Osteoblast (primary cell): Measurements from ENCODE around the gene PRKAG2. TPM values are rescaled to one million over a fixed set of nuclear protein-coding genes. Genes with fewer than 3 reads are reported as not detected.

ENCODE experiments used
- DNase-seq: peaks from one replicate; pipeline ENCODE4 v3.0.0; 2011; ENCODE audit warnings: low spot score, mixed read lengths; ENCODE audit not compliant: insufficient read length; ENCODE audit errors: missing footprints
- H2AFZ ChIP-seq: 2 replicates; pipeline ENCODE4 v1.6.0; 2011; ENCODE audit warnings: mild to moderate bottlenecking, low read length
- H3K27ac ChIP-seq: 2 replicates; pipeline ENCODE4 v1.5.1; 2011; ENCODE audit warnings: mild to moderate bottlenecking, low read depth, low read length, moderate library complexity
- H3K27me3 ChIP-seq: 2 replicates; pipeline ENCODE4 v1.6.0; 2012; ENCODE audit warnings: mild to moderate bottlenecking, control low read depth, inconsistent platforms, low read length, moderate library complexity; ENCODE audit not compliant: insufficient read depth
- H3K36me3 ChIP-seq: 2 replicates; pipeline ENCODE4 v1.5.1; 2011; ENCODE audit warnings: mild to moderate bottlenecking, low read length, control low read depth, moderate library complexity; ENCODE audit not compliant: insufficient read depth
- H3K4me1 ChIP-seq: 2 replicates; pipeline ENCODE4 v1.5.1; 2011; ENCODE audit warnings: mild to moderate bottlenecking, low read length, control low read depth, moderate library complexity; ENCODE audit not compliant: insufficient read depth
- H3K4me2 ChIP-seq: 2 replicates; pipeline ENCODE4 v1.6.0; 2011; ENCODE audit warnings: mild to moderate bottlenecking, low read length; ENCODE audit not compliant: insufficient read depth
- H3K4me3 ChIP-seq: fragments of 200-600 bp; sonication (generic); 3 replicates; pipeline ENCODE4 v1.5.1; 2012; ENCODE audit warnings: mild to moderate bottlenecking, low read length, inconsistent platforms; ENCODE audit not compliant: insufficient read depth
- H3K79me2 ChIP-seq: 2 replicates; pipeline ENCODE4 v1.6.0; 2012; ENCODE audit warnings: mild to moderate bottlenecking, low read length, control low read depth, inconsistent platforms; ENCODE audit not compliant: insufficient read depth
- H3K9me3 ChIP-seq: 2 replicates; pipeline ENCODE4 v1.5.1; 2011; ENCODE audit warnings: low read depth, low read length, control low read depth
- H4K20me1 ChIP-seq: 2 replicates; pipeline ENCODE4 v1.6.0; 2012; ENCODE audit warnings: mild to moderate bottlenecking, low read length, control low read depth; ENCODE audit not compliant: insufficient read depth
- total RNA-seq: library from RNA; depleted of rRNA; stranded (reverse); fragments of >200 nt; gene quantifications from 2 replicates; pipeline ENCODE4 v1.2.3, GENCODE V29; 2012
- TF ChIP-seq, protein P1 (sequence below): IDR thresholded peaks from 2 replicates; pipeline ENCODE4 v1.5.1; 2011; ENCODE audit warnings: mild to moderate bottlenecking, low read depth, low read length, moderate library complexity; ENCODE audit errors: extremely low read depth

Gene PRKAG2
- total RNA-seq, 1 donor: 20.6 TPM

- H3K9me3 ChIP-seq: no peaks in the 10 kb centered on the region
- no peak overlapping the region for H3K27ac ChIP-seq
- no peak overlapping the region for H3K4me3 ChIP-seq
- no peaks in the 10 kb centered on the region for H3K36me3 ChIP-seq
- H4K20me1 ChIP-seq: no peaks in the 10 kb centered on the region
- H3K4me1 ChIP-seq: peaks cover 17% of the 10 kb centered on the region
- peaks cover 8% of the 10 kb centered on the region for H3K27me3 ChIP-seq
- TF ChIP-seq, protein P1, sequence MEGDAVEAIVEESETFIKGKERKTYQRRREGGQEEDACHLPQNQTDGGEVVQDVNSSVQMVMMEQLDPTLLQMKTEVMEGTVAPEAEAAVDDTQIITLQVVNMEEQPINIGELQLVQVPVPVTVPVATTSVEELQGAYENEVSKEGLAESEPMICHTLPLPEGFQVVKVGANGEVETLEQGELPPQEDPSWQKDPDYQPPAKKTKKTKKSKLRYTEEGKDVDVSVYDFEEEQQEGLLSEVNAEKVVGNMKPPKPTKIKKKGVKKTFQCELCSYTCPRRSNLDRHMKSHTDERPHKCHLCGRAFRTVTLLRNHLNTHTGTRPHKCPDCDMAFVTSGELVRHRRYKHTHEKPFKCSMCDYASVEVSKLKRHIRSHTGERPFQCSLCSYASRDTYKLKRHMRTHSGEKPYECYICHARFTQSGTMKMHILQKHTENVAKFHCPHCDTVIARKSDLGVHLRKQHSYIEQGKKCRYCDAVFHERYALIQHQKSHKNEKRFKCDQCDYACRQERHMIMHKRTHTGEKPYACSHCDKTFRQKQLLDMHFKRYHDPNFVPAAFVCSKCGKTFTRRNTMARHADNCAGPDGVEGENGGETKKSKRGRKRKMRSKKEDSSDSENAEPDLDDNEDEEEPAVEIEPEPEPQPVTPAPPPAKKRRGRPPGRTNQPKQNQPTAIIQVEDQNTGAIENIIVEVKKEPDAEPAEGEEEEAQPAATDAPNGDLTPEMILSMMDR: no peak
- H2AFZ ChIP-seq: peak overlapping the region; percentile 18
- peak overlapping the region; percentile 18 for H3K4me2 ChIP-seq
- H3K79me2 ChIP-seq: no peaks in the 10 kb centered on the region
- peak; percentile 57 for DNase-seq
Observed at GRCh38 chr7:151796871-151797537, 79.9 kb downstream of the PRKAG2 start.

GRCh38 chr7:151796091-151796870, 80.6 kb downstream of the PRKAG2 start:
- no peak overlapping the region for H3K27ac ChIP-seq
- no peaks in the 10 kb centered on the region for H3K36me3 ChIP-seq
- peak overlapping the region; percentile 67 for H2AFZ ChIP-seq
- H3K4me3 ChIP-seq: no peak overlapping the region
- peaks cover 1% of the 10 kb centered on the region for H3K27me3 ChIP-seq
- no peaks in the 10 kb centered on the region for H4K20me1 ChIP-seq
- no peaks in the 10 kb centered on the region for H3K9me3 ChIP-seq
- H3K79me2 ChIP-seq: no peaks in the 10 kb centered on the region
- TF ChIP-seq, protein P1: no peak
- H3K4me1 ChIP-seq: peaks cover 17% of the 10 kb centered on the region
- peak; percentile 80 for DNase-seq
- peak overlapping the region; percentile 18 for H3K4me2 ChIP-seq

DNA sequence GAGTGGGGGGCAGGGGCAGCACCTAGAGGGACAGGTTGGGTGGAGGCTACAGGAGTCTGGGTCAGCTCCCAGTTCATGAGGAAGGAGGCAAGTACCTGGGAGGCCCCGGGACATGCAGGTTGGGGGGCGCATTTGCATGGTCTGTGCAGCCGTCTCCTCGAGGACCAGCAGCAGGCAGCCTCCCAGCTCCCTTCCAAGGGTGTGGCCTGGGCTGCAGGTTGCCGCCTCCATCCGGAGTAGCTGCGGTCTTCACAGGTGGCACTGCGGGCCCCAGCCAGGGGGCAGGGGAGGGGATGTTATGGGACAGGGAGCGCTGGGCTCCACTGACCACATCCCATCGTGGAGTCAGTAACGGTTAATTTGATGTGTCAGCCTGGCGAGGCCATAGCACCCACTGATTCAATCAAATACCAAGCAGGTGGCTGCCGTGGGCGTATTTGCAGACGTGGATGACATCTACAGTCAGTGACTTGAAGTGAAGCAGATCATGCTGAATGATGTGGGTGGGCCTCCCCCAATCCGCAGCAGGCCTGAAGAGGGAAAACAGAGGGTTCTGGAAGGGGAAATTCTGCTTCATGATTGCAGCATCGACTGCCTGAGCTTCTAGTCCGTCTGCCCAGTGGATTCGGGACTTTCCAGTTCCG, 81.6 kb downstream of the PRKAG2 start:
- DNase-seq: peak; percentile 52
- TF ChIP-seq, protein P1: no peak
- no peak overlapping the region for H3K4me3 ChIP-seq
- H3K9me3 ChIP-seq: no peaks in the 10 kb centered on the region
- no peaks in the 10 kb centered on the region for H3K36me3 ChIP-seq
- peak overlapping the region; percentile 37 for H3K27ac ChIP-seq
- H3K27me3 ChIP-seq: peaks cover 4% of the 10 kb centered on the region
- H3K4me2 ChIP-seq: no peak overlapping the region
- H4K20me1 ChIP-seq: no peaks in the 10 kb centered on the region
- peaks cover 17% of the 10 kb centered on the region for H3K4me1 ChIP-seq
- H2AFZ ChIP-seq: no peak overlapping the region
- H3K79me2 ChIP-seq: no peaks in the 10 kb centered on the region
